ENCODE data around the gene PCBP3.

DNA sequence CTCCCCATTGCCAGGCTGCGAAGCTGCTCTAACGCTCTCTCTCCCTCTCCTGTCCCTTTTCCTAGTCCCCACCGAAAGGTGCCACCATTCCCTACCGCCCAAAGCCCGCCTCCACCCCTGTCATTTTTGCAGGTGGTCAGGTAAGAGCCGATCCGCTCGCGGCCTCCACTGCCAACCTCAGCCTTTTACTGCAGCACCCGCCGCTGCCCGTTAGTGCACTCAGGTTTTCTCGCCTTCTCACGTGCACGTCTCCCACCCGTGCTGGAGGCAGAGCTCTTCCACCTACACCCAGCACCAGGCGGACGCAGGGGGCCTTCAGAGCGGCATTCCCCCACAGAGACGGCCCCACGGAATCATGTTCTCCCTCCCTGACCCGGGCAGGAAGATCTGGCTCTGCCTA, 270.4 kb downstream of the PCBP3 start:
- TF ChIP-seq, protein P1, sequence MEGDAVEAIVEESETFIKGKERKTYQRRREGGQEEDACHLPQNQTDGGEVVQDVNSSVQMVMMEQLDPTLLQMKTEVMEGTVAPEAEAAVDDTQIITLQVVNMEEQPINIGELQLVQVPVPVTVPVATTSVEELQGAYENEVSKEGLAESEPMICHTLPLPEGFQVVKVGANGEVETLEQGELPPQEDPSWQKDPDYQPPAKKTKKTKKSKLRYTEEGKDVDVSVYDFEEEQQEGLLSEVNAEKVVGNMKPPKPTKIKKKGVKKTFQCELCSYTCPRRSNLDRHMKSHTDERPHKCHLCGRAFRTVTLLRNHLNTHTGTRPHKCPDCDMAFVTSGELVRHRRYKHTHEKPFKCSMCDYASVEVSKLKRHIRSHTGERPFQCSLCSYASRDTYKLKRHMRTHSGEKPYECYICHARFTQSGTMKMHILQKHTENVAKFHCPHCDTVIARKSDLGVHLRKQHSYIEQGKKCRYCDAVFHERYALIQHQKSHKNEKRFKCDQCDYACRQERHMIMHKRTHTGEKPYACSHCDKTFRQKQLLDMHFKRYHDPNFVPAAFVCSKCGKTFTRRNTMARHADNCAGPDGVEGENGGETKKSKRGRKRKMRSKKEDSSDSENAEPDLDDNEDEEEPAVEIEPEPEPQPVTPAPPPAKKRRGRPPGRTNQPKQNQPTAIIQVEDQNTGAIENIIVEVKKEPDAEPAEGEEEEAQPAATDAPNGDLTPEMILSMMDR (IDR thresholded peaks at IDR 0.05; ENCODE audit: poor library complexity, severe bottlenecking) = no peak
- TF ChIP-seq, protein P2, sequence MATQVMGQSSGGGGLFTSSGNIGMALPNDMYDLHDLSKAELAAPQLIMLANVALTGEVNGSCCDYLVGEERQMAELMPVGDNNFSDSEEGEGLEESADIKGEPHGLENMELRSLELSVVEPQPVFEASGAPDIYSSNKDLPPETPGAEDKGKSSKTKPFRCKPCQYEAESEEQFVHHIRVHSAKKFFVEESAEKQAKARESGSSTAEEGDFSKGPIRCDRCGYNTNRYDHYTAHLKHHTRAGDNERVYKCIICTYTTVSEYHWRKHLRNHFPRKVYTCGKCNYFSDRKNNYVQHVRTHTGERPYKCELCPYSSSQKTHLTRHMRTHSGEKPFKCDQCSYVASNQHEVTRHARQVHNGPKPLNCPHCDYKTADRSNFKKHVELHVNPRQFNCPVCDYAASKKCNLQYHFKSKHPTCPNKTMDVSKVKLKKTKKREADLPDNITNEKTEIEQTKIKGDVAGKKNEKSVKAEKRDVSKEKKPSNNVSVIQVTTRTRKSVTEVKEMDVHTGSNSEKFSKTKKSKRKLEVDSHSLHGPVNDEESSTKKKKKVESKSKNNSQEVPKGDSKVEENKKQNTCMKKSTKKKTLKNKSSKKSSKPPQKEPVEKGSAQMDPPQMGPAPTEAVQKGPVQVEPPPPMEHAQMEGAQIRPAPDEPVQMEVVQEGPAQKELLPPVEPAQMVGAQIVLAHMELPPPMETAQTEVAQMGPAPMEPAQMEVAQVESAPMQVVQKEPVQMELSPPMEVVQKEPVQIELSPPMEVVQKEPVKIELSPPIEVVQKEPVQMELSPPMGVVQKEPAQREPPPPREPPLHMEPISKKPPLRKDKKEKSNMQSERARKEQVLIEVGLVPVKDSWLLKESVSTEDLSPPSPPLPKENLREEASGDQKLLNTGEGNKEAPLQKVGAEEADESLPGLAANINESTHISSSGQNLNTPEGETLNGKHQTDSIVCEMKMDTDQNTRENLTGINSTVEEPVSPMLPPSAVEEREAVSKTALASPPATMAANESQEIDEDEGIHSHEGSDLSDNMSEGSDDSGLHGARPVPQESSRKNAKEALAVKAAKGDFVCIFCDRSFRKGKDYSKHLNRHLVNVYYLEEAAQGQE (IDR thresholded peaks at IDR 0.05; ENCODE audit: borderline replicate concordance) = no peak
- TF ChIP-seq RAD21 (conservative IDR thresholded peaks at IDR 0.05) (no peak), POLR2AphosphoS5 (IDR thresholded peaks at IDR 0.05) (no peak)

Data from neural cell (in vitro differentiated cells).